22Rv1 (cell line): Measurements from ENCODE around the gene KCNK10.

ENCODE experiments used
- H3K27ac ChIP-seq: fragments of 450-650 bp; 2 replicates; pipeline ENCODE4 v1.5.1; 2017
- CTCF ChIP-seq: fragments of 450-650 bp; IDR thresholded peaks from 2 replicates; pipeline ENCODE4 v1.5.1; 2017; ENCODE audit warnings: mild to moderate bottlenecking
- ZFX ChIP-seq: fragments of 450-650 bp; IDR thresholded peaks from 2 replicates; pipeline ENCODE4 v1.6.1; 2017; ENCODE audit warnings: antibody characterized with exemption, borderline replicate concordance

Gene KCNK10

GRCh38 chr14:88255798-88256197 is 67.3 kb downstream of the KCNK10 start:
- TF ChIP-seq CTCF (no peak), ZFX (no peak)
- no peak overlapping the region for H3K27ac ChIP-seq

- TF ChIP-seq ZFX = no peak
- TF ChIP-seq CTCF = no peak
- no peak overlapping the region for H3K27ac ChIP-seq
Measured at GRCh38 chr14:88255196-88255595, 67.9 kb downstream of the KCNK10 start.

- no peak for TF ChIP-seq CTCF
- no peak for TF ChIP-seq ZFX
Measured at GRCh38 chr14:88252498-88252897, 70.6 kb downstream of the KCNK10 start.

GRCh38 chr14:88251650-88252049 is 71.4 kb downstream of the KCNK10 start:
- H3K27ac ChIP-seq = no peak overlapping the region

More at GRCh38 chr14:88252498-88252897, 70.6 kb downstream of the KCNK10 start:
- H3K27ac ChIP-seq = no peak overlapping the region

GRCh38 chr14:88249266-88249665 is 73.8 kb downstream of the KCNK10 start:
- H3K27ac ChIP-seq = no peak overlapping the region
- TF ChIP-seq CTCF = no peak
- TF ChIP-seq ZFX = no peak

More at GRCh38 chr14:88251650-88252049, 71.4 kb downstream of the KCNK10 start:
- TF ChIP-seq CTCF (no peak), ZFX (no peak)

GRCh38 chr14:88248606-88249005 is 74.5 kb downstream of the KCNK10 start:
- H3K27ac ChIP-seq = no peak overlapping the region
- no peak for TF ChIP-seq ZFX
- no peak for TF ChIP-seq CTCF

- H3K27ac ChIP-seq = no peak overlapping the region
- no peak for TF ChIP-seq ZFX
- TF ChIP-seq CTCF = no peak
Measured at GRCh38 chr14:88247228-88247627, 75.8 kb downstream of the KCNK10 start.
